Measurements from ENCODE around the gene PSMB4. TPM values are rescaled to one million over a fixed set of nuclear protein-coding genes. Genes with fewer than 3 reads are reported as not detected.

PSMB4 gene
- total RNA-seq, 1 donor from 2014 or later: 229 TPM

DNA sequence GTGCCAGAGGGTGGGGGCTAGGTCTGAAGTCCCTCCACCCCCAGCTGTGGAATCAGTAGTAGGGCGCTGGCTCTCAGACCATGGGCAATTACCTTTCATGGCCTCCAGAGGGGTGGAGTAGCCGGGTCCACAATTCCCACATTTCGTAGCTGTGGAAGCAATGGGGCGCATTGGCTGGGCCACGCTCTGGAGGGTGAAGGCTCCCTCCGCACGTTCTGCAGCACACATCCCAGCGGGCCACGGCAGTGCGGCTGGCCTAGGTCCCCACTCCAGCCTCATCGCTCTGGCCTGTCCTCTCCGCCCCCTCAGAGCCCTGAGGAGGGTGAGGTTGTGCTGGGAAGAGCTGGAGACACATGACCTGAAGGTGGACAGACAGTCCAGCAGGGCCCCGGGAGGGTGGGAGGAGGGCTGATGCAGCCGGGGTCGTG lies 29.7 kb upstream of the PSMB4 start:
- Mint-ChIP-seq H3K27ac (ENCODE audit: unreplicated experiment) (no peak overlapping the region), H3K9me3 (ENCODE audit: low read depth) (no peaks in the 10 kb centered on the region), H3K27me3 (ENCODE audit: low read depth) (no peaks in the 10 kb centered on the region), H3K4me3 (ENCODE audit: unreplicated experiment) (no peak overlapping the region), H3K36me3 (ENCODE audit: low read depth) (no peaks in the 10 kb centered on the region), H3K4me1 (ENCODE audit: low read depth) (peaks cover 34% of the 10 kb centered on the region)
- peak; percentile 72 for DNase-seq (ENCODE audit: low spot score)
- TF ChIP-seq, protein P1, sequence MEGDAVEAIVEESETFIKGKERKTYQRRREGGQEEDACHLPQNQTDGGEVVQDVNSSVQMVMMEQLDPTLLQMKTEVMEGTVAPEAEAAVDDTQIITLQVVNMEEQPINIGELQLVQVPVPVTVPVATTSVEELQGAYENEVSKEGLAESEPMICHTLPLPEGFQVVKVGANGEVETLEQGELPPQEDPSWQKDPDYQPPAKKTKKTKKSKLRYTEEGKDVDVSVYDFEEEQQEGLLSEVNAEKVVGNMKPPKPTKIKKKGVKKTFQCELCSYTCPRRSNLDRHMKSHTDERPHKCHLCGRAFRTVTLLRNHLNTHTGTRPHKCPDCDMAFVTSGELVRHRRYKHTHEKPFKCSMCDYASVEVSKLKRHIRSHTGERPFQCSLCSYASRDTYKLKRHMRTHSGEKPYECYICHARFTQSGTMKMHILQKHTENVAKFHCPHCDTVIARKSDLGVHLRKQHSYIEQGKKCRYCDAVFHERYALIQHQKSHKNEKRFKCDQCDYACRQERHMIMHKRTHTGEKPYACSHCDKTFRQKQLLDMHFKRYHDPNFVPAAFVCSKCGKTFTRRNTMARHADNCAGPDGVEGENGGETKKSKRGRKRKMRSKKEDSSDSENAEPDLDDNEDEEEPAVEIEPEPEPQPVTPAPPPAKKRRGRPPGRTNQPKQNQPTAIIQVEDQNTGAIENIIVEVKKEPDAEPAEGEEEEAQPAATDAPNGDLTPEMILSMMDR (IDR thresholded peaks at IDR 0.05): no peak

DNA sequence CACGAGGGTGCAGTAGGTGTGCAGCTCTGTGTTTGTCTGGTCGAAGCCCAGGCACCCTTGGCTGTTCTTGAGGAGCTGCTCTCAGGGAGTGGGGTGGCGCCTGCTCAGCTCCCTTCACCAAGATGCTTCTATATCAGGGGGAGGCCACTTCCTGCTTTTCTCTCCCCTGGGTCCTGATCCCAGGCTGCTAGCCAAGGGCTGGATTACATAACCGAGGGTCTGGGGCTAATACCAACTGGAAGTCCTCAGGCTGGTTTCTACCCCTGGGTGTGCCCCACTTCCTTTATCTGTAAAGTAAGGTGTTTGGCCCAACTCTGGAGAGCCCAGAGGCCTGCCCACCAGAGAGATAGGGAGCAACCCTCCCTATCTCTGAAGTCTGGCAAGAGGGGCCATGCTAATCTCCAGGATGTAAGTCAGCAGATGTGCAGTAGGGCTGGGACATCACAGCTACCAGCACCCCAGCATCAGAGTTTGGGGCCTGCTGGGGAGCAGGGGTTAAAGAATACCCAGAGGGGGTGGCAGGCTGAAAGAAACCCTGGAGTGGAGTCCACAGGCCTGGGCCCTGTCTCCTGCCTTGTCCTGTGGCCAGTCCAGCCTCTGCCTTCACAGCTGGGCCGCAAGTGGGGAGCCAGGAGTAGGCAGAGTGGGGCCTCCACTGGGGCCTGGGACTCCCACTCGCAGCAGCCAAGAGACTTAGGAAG lies 29.0 kb upstream of the PSMB4 start:
- no peak overlapping the region for H3K27ac Mint-ChIP-seq (ENCODE audit: unreplicated experiment)
- no peaks in the 10 kb centered on the region for H3K9me3 Mint-ChIP-seq (ENCODE audit: low read depth)
- DNase-seq (ENCODE audit: low spot score): peak; percentile 71
- no peak overlapping the region for H3K4me3 Mint-ChIP-seq (ENCODE audit: unreplicated experiment)
- peaks cover 34% of the 10 kb centered on the region for H3K4me1 Mint-ChIP-seq (ENCODE audit: low read depth)
- TF ChIP-seq, protein P1 (IDR thresholded peaks at IDR 0.05): no peak
- H3K36me3 Mint-ChIP-seq (ENCODE audit: low read depth): no peaks in the 10 kb centered on the region
- no peaks in the 10 kb centered on the region for H3K27me3 Mint-ChIP-seq (ENCODE audit: low read depth)

DNA sequence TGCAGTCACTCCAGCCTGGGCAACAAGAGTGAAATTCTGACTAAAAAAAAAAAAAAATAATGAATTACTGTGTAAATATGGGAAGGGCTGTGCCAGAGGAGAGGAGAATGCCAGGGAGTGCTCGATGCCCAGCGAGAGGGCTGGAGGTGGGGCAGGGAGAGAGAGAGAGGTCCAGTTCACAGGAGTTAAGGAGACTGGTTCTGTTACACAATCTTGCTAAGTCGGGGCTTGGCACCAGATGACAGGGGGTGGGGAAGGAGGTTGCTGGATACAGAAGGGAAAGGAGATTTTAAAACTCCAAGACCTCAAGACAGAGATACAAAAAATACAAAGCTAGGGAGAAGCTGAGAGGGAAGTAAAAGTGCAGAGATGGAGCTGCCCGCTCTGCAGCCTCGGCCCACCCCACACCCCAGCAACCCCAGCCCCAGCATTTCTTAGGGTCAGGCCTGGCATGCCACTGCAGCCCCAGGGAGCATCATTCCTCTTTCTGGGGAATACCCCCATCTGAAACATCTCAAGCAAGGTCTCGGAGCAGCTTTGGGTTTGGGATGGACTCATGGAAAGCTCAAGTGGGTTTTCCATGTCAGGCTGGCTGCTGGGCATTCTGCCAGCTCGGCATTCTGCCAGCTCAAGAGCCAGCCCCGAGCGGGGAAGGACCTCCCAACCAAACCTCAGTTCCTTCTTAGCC lies 27.9 kb upstream of the PSMB4 start:
- Mint-ChIP-seq H3K4me1 (ENCODE audit: low read depth) (peaks cover 34% of the 10 kb centered on the region), H3K27ac (ENCODE audit: unreplicated experiment) (peak overlapping the region; percentile 79), H3K36me3 (ENCODE audit: low read depth) (no peaks in the 10 kb centered on the region), H3K27me3 (ENCODE audit: low read depth) (no peaks in the 10 kb centered on the region), H3K9me3 (ENCODE audit: low read depth) (no peaks in the 10 kb centered on the region), H3K4me3 (ENCODE audit: unreplicated experiment) (peak overlapping the region; percentile 52)
- TF ChIP-seq, protein P1 (IDR thresholded peaks at IDR 0.05): no peak
- peak; percentile 48 for DNase-seq (ENCODE audit: low spot score)

DNA sequence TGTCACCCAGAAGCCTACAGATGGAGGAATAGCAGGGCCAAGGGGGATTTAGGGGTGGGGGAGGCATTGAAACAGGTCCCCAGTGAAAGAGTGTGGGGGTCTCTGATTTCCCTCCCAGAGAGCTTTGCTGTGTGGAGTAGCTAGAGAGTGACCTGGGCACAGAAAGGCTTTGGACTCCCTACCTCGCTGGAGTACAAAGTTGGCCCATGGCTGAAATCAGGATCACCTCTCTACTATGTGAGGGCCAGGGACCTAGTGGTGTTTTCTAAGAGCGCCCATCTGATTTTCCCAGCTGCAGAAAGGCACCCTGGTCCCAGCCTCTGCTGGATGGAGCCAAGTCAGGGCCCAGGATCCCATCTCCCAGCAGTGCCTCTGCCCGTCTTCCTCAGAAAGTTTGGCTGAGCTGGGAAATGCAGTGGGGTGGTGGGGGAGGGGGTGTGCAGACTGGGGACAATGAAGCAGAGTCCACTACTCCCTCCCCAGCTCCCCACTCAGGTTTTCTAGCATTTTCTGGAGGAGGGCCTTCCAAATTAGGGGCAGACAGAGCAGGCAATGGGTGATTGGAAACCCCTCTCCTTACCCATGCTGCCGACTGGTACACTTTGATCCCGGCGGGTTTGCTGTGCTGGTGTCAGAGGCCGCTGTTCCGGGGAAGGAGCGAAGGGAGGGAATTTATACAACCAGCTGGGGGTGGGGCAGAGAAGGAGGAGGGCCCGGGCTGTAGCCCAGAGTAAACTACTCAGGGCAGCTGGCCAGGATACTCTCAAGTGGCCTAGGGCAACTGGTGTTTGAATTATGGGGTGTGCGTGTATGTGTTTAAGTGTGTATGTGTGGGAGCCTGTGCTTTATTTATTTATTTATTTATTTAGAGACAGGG lies 27.1 kb upstream of the PSMB4 start, which contains the start of gene SELENBP1:
Gene SELENBP1 (minus strand): TSS at position 648 of the 877 bp plus-strand sequence. CDS start 64 bp downstream, at position 584.
- Mint-ChIP-seq H3K9me3 (ENCODE audit: low read depth) (no peaks in the 10 kb centered on the region), H3K4me1 (ENCODE audit: low read depth) (peaks cover 34% of the 10 kb centered on the region), H3K4me3 (ENCODE audit: unreplicated experiment) (peak within 1 kb of the TSS; percentile 52), H3K36me3 (ENCODE audit: low read depth) (no peaks in the 10 kb centered on the region), H3K27ac (ENCODE audit: unreplicated experiment) (peak within 1 kb of the TSS; percentile 79), H3K27me3 (ENCODE audit: low read depth) (no peaks in the 10 kb centered on the region)
- TF ChIP-seq, protein P1 (IDR thresholded peaks at IDR 0.05): no peak
- DNase-seq (ENCODE audit: low spot score): peak; percentile 68

DNA sequence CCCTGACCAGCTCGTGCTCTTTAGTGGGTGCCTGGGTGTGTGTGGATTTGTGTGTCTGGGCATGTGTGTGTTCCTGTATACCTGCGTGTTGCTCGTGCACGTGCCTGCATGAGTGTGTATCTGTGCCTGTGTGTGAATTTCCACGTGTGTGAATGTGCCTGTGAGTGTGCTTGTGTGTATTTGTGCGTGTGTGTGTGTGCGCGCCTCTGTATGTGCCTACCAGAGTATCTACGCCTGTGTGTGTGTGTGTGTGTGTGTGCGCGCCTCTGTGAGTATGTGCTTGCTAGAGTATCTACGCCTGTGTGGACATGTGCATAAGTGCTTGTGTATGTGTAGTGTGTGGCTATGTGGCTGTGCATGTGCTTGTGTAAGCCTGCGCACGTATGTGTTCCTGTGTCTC lies 26.2 kb upstream of the PSMB4 start:
- TF ChIP-seq, protein P1 (IDR thresholded peaks at IDR 0.05): no peak
- H3K36me3 Mint-ChIP-seq (ENCODE audit: low read depth): no peaks in the 10 kb centered on the region
- H3K9me3 Mint-ChIP-seq (ENCODE audit: low read depth): no peaks in the 10 kb centered on the region
- H3K27ac Mint-ChIP-seq (ENCODE audit: unreplicated experiment): peak overlapping the region; percentile 23
- peak; percentile 48 for DNase-seq (ENCODE audit: low spot score)
- H3K27me3 Mint-ChIP-seq (ENCODE audit: low read depth): no peaks in the 10 kb centered on the region
- H3K4me1 Mint-ChIP-seq (ENCODE audit: low read depth): peaks cover 31% of the 10 kb centered on the region
- no peak overlapping the region for H3K4me3 Mint-ChIP-seq (ENCODE audit: unreplicated experiment)
